Subcutaneous adipose tissue (tissue), 4 donors: ENCODE measurements around the gene PDLIM3. TPM values are rescaled to one million over a fixed set of nuclear protein-coding genes. Genes with fewer than 3 reads are reported as not detected.

ENCODE experiments used
- total RNA-seq, 4 donors: library from RNA; depleted of rRNA; stranded (reverse); fragments of >200 nt; gene quantifications; one replicate each; pipeline ENCODE4 v1.1.0, GENCODE V29; 2016
- TF ChIP-seq, protein P1 (sequence below): fragments of 450-650 bp; IDR thresholded peaks from one replicate; pipeline ENCODE4 v1.5.1; 2016; ENCODE audit warnings: low read depth, mild to moderate bottlenecking, control low read depth, antibody characterized with exemption, moderate library complexity

The PDLIM3 gene, protein sequence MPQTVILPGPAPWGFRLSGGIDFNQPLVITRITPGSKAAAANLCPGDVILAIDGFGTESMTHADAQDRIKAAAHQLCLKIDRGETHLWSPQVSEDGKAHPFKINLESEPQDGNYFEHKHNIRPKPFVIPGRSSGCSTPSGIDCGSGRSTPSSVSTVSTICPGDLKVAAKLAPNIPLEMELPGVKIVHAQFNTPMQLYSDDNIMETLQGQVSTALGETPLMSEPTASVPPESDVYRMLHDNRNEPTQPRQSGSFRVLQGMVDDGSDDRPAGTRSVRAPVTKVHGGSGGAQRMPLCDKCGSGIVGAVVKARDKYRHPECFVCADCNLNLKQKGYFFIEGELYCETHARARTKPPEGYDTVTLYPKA
- total RNA-seq: 10 to 100 TPM in 2 of 4 donors, 1 to 10 TPM in 2; 8.3 to 33.7 (median 13.4) TPM

DNA sequence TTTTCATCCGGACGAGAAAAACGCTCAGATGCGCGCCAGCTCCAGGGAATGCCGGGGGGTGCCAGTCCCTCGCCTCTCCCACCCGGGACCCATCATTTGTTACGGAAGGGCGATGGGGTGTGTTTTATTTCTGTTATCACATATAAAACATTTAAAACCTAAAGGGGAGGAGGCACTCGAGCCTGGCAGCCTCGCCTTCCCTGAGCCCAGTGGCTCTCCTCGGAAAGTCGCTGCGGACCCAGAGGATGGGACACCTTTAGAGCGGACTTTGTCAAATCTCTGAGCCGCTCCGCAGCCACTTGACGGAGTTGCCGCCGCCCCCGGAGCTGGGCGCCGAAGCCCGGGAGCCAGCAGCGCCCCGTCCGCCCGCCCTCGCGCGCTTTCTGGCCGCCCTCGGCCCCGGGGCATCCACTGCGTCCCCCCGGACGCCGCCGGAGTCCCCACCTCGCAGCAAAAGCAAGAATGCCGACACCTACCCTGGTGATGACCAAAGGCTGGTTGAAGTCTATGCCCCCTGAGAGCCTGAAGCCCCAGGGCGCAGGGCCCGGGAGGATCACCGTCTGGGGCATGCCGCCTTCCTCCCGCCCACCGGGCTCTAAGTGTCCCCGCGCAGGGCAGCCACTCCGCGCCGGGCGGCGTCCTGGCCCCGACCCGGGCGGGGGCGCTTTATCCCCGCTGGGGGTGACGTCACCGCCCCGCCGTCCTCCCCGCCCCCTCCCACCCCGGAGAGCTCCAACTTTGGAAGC lies at the start of gene PDLIM3:
Gene PDLIM3 (minus strand): TSS at position 642 of the 746 bp plus-strand sequence. CDS start 73 bp downstream, at position 569.
- TF ChIP-seq, protein P1, sequence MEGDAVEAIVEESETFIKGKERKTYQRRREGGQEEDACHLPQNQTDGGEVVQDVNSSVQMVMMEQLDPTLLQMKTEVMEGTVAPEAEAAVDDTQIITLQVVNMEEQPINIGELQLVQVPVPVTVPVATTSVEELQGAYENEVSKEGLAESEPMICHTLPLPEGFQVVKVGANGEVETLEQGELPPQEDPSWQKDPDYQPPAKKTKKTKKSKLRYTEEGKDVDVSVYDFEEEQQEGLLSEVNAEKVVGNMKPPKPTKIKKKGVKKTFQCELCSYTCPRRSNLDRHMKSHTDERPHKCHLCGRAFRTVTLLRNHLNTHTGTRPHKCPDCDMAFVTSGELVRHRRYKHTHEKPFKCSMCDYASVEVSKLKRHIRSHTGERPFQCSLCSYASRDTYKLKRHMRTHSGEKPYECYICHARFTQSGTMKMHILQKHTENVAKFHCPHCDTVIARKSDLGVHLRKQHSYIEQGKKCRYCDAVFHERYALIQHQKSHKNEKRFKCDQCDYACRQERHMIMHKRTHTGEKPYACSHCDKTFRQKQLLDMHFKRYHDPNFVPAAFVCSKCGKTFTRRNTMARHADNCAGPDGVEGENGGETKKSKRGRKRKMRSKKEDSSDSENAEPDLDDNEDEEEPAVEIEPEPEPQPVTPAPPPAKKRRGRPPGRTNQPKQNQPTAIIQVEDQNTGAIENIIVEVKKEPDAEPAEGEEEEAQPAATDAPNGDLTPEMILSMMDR: no peak

DNA sequence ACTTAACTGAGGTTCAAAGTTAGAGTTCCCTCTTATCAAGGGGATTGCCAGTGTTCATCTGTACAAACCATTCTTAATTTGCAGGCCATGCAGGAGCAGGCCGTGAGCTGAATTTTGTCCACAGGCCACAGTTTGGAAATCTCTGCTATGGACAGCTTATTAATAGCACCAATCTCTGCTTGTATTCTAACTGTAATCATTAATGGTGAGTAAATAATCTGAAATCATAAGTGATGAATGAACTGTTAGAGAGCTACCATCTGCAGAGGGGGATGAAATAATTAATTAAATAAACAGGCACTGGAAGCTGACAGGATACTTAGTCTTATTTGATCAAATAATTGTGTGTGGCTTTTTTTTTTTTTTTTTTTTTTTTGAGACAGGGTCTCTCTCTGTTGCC lies 48.5 kb upstream of the PDLIM3 start:
- TF ChIP-seq, protein P1: no peak

DNA sequence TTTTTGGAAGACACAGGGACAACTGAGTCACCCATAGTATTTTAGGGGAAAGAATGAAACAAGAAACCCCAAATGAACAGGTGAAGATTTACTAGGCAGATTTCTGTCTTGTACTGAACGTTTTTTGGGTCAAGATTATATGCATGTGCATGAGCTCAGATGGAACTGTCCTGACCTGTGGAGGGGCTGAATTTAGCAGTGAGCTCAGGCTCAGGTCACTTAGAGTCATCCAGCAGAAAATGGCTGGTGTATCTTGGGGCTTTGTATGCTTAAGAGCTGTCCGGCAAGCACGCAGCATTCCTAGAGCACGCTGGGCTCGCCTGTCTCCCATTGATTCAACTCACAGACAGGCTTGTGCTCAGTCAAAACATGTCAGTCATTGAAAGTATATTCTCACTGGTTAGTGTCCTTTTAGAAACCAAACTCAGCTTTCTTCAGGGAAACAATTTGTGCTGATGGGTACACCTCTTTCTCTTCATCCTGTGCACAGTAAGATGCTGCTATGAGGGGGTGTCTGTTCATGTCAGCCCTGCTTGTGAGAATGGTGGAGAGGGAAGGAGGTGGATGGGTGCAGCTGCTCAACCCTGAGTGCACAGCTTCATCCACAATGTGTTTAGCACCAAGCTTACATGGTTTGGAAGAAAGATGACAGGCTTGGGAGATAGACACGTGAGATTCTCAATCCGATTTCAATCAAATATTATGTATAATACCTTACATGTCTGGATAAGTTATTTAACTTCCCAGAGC lies 47.5 kb upstream of the PDLIM3 start:
- TF ChIP-seq, protein P1: no peak

DNA sequence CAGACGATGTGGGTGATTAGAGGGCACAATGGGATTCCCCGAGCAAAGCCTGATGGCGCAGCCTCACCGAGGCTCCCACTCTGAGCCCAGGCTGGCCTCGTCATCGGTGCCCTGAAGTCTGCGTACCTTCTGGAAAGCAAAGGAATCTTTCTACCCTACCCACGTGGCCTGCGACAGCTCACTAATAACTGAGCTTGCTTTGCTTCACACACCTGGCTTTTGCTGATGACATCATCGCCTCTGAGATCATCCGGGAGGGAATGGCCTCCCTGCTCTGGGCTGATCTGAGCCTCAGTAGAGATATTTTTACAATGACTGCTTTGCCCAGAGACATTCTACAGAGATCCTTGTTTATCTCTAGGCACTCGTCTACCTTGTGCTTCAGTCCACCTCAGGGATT lies 45.4 kb upstream of the PDLIM3 start:
- TF ChIP-seq, protein P1: no peak

DNA sequence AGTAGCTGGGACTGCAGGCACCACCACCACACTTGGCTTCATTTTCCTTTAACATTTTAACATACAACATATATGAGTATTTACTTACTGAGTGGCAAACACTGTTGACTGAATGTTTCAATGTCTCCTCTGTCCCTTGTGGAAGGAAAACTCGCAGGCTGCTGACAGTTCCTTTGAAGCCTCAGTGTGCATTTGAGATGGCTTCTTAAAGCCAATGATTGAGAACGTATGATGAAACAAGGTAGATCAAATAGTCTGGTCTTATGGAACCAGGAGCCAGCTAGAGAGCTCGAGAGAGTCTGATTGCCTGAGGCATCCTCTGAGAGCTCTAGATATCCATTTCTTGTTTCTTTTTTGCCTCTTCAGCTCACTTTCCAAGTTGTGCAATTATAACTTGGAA lies 43.0 kb upstream of the PDLIM3 start:
- TF ChIP-seq, protein P1: no peak

DNA sequence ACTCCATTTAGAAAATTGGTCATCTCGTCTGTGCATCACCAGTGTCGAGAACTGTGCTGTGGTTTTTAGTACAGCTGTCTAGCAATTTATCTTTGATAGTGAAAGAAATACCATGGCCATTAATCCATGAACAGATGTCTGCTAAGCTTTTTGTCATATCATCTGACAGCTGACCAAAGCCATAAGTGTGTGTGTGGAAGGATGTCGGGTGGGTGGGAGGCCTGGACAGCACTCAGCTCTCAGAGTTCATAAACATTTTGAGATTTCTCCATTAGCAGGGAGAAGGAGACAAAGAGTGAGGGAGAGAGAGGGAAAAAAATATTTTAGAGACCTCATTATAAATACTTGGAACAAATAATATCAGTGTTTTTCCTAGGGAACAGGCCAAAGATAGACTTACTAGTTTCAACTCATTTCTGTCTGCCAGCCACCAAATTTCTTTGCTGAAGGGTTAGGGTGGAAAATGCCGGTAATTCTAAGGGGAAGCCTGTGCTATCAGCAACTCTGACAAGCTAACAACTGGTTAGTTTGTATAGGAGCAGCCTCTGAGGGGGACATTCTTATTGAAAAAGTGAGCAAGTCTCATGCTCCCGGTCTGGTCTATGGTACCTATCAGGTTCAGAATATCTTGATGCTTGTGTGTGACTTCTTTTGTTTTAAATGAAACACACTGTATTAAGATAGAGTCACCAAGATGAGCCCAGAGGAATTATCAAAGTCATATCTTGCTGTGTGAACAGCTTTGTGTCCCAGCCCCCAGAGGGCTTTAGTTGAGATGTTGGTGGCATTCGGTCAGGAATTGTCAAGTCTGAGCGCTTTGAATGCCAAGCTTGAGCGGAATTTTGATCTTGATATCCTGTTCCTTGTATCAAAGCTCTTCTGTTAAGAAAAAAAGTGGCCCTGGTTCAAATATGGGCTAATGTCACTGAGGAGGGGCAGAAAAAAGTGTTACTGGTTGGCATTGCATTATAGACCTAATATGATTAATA lies 41.9 kb upstream of the PDLIM3 start:
- TF ChIP-seq, protein P1: no peak
